Panc1 (cell line): ENCODE results near the gene ARHGEF28.

Source experiments
- CTCF ChIP-seq: fragments of 450-650 bp; IDR thresholded peaks from 2 replicates; pipeline ENCODE4 v1.5.1; 2017; ENCODE audit warnings: mild to moderate bottlenecking
- POLR2AphosphoS5 ChIP-seq: IDR thresholded peaks from 2 replicates; pipeline ENCODE4 v1.6.1; 2012; ENCODE audit warnings: mild to moderate bottlenecking, low read depth, low read length, moderate library complexity

GRCh38 chr5:73851471-73852181, 225.6 kb downstream of the ARHGEF28 start:
- TF ChIP-seq CTCF: no peak
- TF ChIP-seq POLR2AphosphoS5: no peak
